Stimulated activated CD4-positive, alpha-beta T cell treated with anti-CD3 and anti-CD28 coated beads, Interleukin-1b, Interleukin-23, amount 100 ng/mL, for 24 hours (primary cell): ENCODE measurements around the gene KLHL15.

Experiments used
- DNase-seq, 4 experiments: peaks; one replicate each; pipeline ENCODE4 v3.0.0-alpha.2; 2020; ENCODE audit warnings: low read depth in 4 of 4, low spot score in 1 of 4

KLHL15 gene

GRCh38 chrX:23953908-23954269, 73.1 kb downstream of the KLHL15 start:
- no peak for DNase-seq

- peak in 2 of 4 experiments; percentile 1 to 2 for DNase-seq
These were observed 73.7 kb downstream of the KLHL15 start for GRCh38 chrX:23952984-23953907.

- no peak for DNase-seq
These were observed 74.6 kb downstream of the KLHL15 start for GRCh38 chrX:23952391-23952790.

GRCh38 chrX:23945206-23945605, 81.8 kb downstream of the KLHL15 start:
- no peak for DNase-seq

GRCh38 chrX:23944234-23944633, 82.8 kb downstream of the KLHL15 start:
- DNase-seq: no peak

- DNase-seq: no peak
These were observed 87.8 kb downstream of the KLHL15 start for GRCh38 chrX:23939203-23939602.

- DNase-seq: no peak
These were observed 88.3 kb downstream of the KLHL15 start for GRCh38 chrX:23938690-23939089.

GRCh38 chrX:23937100-23937499, 89.9 kb downstream of the KLHL15 start:
- no peak for DNase-seq

GRCh38 chrX:23936180-23936579, 90.8 kb downstream of the KLHL15 start:
- DNase-seq: no peak

GRCh38 chrX:23935106-23935505, 91.9 kb downstream of the KLHL15 start:
- DNase-seq: no peak
